ENCODE measurements around the gene PRLR. TPM values are rescaled to one million over a fixed set of nuclear protein-coding genes. Genes with fewer than 3 reads are reported as not detected.

PRLR gene
- total RNA-seq, 1 experiment from 2014 or later = 2.5 TPM

- Histone ChIP-seq H3K27ac (ENCODE audit: insufficient read length, low read depth, low read length) (no peak overlapping the region), H2AK5ac (ENCODE audit: insufficient read length, low read length) (no peak overlapping the region), H2BK5ac (ENCODE audit: insufficient read length, low read length) (no peak overlapping the region), H3K23ac (ENCODE audit: insufficient read length, low read depth, low read length) (no peak overlapping the region), H4K20me1 (ENCODE audit: control insufficient read depth, insufficient read depth, insufficient read length) (no peaks in the 10 kb centered on the region), H2BK12ac (ENCODE audit: insufficient read length, low read depth, low read length) (no peak overlapping the region), H3T11ph (ENCODE audit: low read length) (no peak overlapping the region), H3K9ac (ENCODE audit: extremely low read depth, insufficient read length, low read length) (no peak overlapping the region), H2BK120ac (ENCODE audit: low read depth, low read length, poor library complexity, severe bottlenecking) (no peak overlapping the region), H2BK20ac (ENCODE audit: low read depth, low read length, poor library complexity, severe bottlenecking) (no peak overlapping the region), H3K4ac (ENCODE audit: low read depth, low read length) (no peak overlapping the region), H2BK15ac (ENCODE audit: low read depth, low read length) (no peak overlapping the region), H3K79me1 (ENCODE audit: insufficient read depth, low read depth, low read length, poor library complexity, severe bottlenecking) (no peaks in the 10 kb centered on the region), H3K4me1 (ENCODE audit: insufficient read depth, low read length) (no peaks in the 10 kb centered on the region), H3K27me3 (ENCODE audit: insufficient read depth, low read length) (no peaks in the 10 kb centered on the region), H3K18ac (ENCODE audit: insufficient read length, low read depth, low read length) (no peak overlapping the region), H3K56ac (ENCODE audit: insufficient read length, low read depth, low read length) (no peak overlapping the region), H4K91ac (ENCODE audit: insufficient read length, low read depth, low read length) (no peak overlapping the region), H3K4me2 (ENCODE audit: insufficient read depth, insufficient read length, low read length) (no peak overlapping the region), H3K23me2 (ENCODE audit: insufficient read length, low read depth, low read length, poor library complexity, severe bottlenecking) (no peaks in the 10 kb centered on the region), H3K14ac (ENCODE audit: insufficient read depth, low read length) (no peak overlapping the region), H4K8ac (replicated peaks; ENCODE audit: insufficient read length, low read depth, low read length) (no peak overlapping the region), H3K9me3 (ENCODE audit: control insufficient read depth, low read depth, low read length) (no peaks in the 10 kb centered on the region), H4K5ac (ENCODE audit: insufficient read length, low read depth, low read length) (no peak overlapping the region), H2AFZ (ENCODE audit: low read length) (no peak overlapping the region), H3K79me2 (ENCODE audit: insufficient read depth, low read length) (no peaks in the 10 kb centered on the region)
- H3K36me3 Mint-ChIP-seq (ENCODE audit: insufficient read depth in 1 of 3, low read depth in 3 of 3) = no peaks in the 10 kb centered on the region
- peaks cover under 1 to 3% of the 10 kb centered on the region in 2 experiments for H3K4me1 Mint-ChIP-seq
- no peaks in the 10 kb centered on the region; the same call in 1 of the 2 replicates for H3K27me3 Mint-ChIP-seq (ENCODE audit: low read depth)
- H3K27ac Mint-ChIP-seq = no peak overlapping the region
- TF ChIP-seq CTCF (conservative IDR thresholded peaks at IDR 0.05) = no peak
- no peaks in the 10 kb centered on the region for H3K9me3 Mint-ChIP-seq
- DNase-seq = no peak
- H3K4me3 Mint-ChIP-seq = no peak overlapping the region
- WGBS (ENCODE audit: extremely low coverage, insufficient read length, low lambda C conversion rate) = no CpG with 5 or more reads among the region's 2 CpGs
Measured at GRCh38 chr5:35061211-35061770, 169.0 kb downstream of the PRLR start.
